Islet of Langerhans (tissue), 1 donor: ENCODE data around the gene MED12L.
A peak's percentile ranks its signal among the peaks of the same experiment; 100 is the strongest.

ENCODE experiments used
- FAIRE-seq: peaks from one replicate; lab custom pipeline; 2011; peaks lifted over from hg19 to GRCh38; lab: Jason Lieb, UNC

The MED12L gene

GRCh38 chr3:151425627-151426340, 340.3 kb downstream of the MED12L start:
- FAIRE-seq = no peak

- FAIRE-seq = no peak
Measured at GRCh38 chr3:151426341-151426657, 340.8 kb downstream of the MED12L start.

- no peak for FAIRE-seq
Measured at GRCh38 chr3:151428386-151428785, 342.9 kb downstream of the MED12L start.

GRCh38 chr3:151430821-151431484, 345.5 kb downstream of the MED12L start:
- no peak for FAIRE-seq

- no peak for FAIRE-seq
Measured at GRCh38 chr3:151431940-151432339, 346.5 kb downstream of the MED12L start.

- no peak for FAIRE-seq
Measured at GRCh38 chr3:151432616-151433372, 347.3 kb downstream of the MED12L start.

GRCh38 chr3:151434151-151434890, 348.9 kb downstream of the MED12L start:
- FAIRE-seq = no peak

- FAIRE-seq = no peak
Measured at GRCh38 chr3:151436675-151437446, 351.4 kb downstream of the MED12L start.

- no peak for FAIRE-seq
Measured at GRCh38 chr3:151437906-151438305, 352.4 kb downstream of the MED12L start.

- FAIRE-seq = peak; percentile 92
Measured at GRCh38 chr3:151439652-151440125, 354.2 kb downstream of the MED12L start.

GRCh38 chr3:151440940-151441339, 355.5 kb downstream of the MED12L start:
- FAIRE-seq = no peak

GRCh38 chr3:151443583-151443982, 358.1 kb downstream of the MED12L start:
- FAIRE-seq = no peak

GRCh38 chr3:151445273-151446001, 360.0 kb downstream of the MED12L start:
- FAIRE-seq = no peak

GRCh38 chr3:151446002-151446340, 360.5 kb downstream of the MED12L start:
- FAIRE-seq = no peak

- FAIRE-seq = no peak
Measured at GRCh38 chr3:151452368-151452767, 366.9 kb downstream of the MED12L start.

- no peak for FAIRE-seq
Measured at GRCh38 chr3:151452841-151453240, 367.4 kb downstream of the MED12L start.

GRCh38 chr3:151456065-151456464, 370.6 kb downstream of the MED12L start:
- FAIRE-seq = no peak

- no peak for FAIRE-seq
Measured at GRCh38 chr3:151459358-151459757, 373.9 kb downstream of the MED12L start.

GRCh38 chr3:151460228-151460627, 374.8 kb downstream of the MED12L start:
- no peak for FAIRE-seq

GRCh38 chr3:151460774-151461450, 375.4 kb downstream of the MED12L start, which contains the start of gene IGSF10:
IGSF10 (minus strand) TSS chr3:151461061; CDS start chr3:151458709, 2,352 bp downstream.
- FAIRE-seq = no peak
